SK-N-SH (cell line): ENCODE data around the gene CHMP1B. TPM values are rescaled to one million over a fixed set of nuclear protein-coding genes. Genes with fewer than 3 reads are reported as not detected.

Experiments
- CTCF ChIA-PET: fragments of 300-600, 350-600 bp; formaldehyde crosslinking; extraction: SDS; loops from one replicate; lab custom pipeline; 2021; lab: Yijun Ruan, JAX
- POLR2A ChIA-PET: fragments of 350-600 bp; sonication (Branson Sonifier 250); formaldehyde crosslinking; extraction: SDS; loops from one replicate; lab custom pipeline; 2020; ENCODE audit warnings: antibody characterized with exemption, inconsistent platforms; lab: Yijun Ruan, JAX
- DNase-seq: peaks from one replicate; pipeline ENCODE4 v3.0.0; 2012
- H2AFZ ChIP-seq: fragments of 200-600 bp; sonication (generic); 2 replicates; pipeline ENCODE4 v1.8.1; 2016; ENCODE audit warnings: antibody characterized with exemption, mild to moderate bottlenecking, low read depth
- H3F3A ChIP-seq: fragments of 200-600 bp; sonication (generic); replicated peaks from 2 replicates; pipeline ENCODE3; 2016; ENCODE audit warnings: antibody characterized with exemption, mild to moderate bottlenecking; ENCODE audit not compliant: insufficient read depth
- H3K27ac ChIP-seq, 2 experiments: fragments of 200-500 bp in 1 of 2; fragments of 200-600 bp in 1 of 2; sonication (Bioruptor generic) in 1 of 2; sonication (generic), shearing (Covaris generic) in 1 of 2; 2 replicates each; pipeline versions ENCODE4 v1.5.1 to v1.6.1; 2014 to 2016; ENCODE audit warnings: low read depth in 2 of 2, inconsistent platforms in 1 of 2, low read length in 1 of 2, mild to moderate bottlenecking in 1 of 2, mixed read lengths in 1 of 2
- H3K27me3 ChIP-seq: fragments of 200-600 bp; sonication (generic), shearing (Covaris generic); 2 replicates; pipeline ENCODE4 v1.6.1; 2016; ENCODE audit warnings: mixed run types; ENCODE audit not compliant: insufficient read depth
- H3K36me3 ChIP-seq, 2 experiments: fragments of 200-500 bp in 1 of 2; fragments of 200-600 bp in 1 of 2; sonication (Bioruptor generic) in 1 of 2; sonication (generic) in 1 of 2; replicated peaks in 1 of 2; 2 replicates each; pipeline versions ENCODE3 to v1.5.1; 2014 to 2016; ENCODE audit warnings: low read length in 1 of 2, mild to moderate bottlenecking in 1 of 2; ENCODE audit not compliant: insufficient read depth in 2 of 2, control insufficient read depth in 1 of 2
- H3K4me1 ChIP-seq, 2 experiments: fragments of 200-500 bp in 1 of 2; fragments of 200-600 bp in 1 of 2; sonication (Bioruptor generic) in 1 of 2; sonication (generic), shearing (Covaris generic) in 1 of 2; 2 replicates each; pipeline versions ENCODE4 v1.5.1 to v1.6.1; 2014 to 2016; ENCODE audit warnings: low read depth in 1 of 2, low read length in 1 of 2, mixed run types in 1 of 2; ENCODE audit not compliant: insufficient read depth in 2 of 2, control insufficient read depth in 1 of 2
- H3K4me2 ChIP-seq: fragments of 200-600 bp; sonication (generic), shearing (Covaris generic); 2 replicates; pipeline ENCODE4 v1.6.1; 2017; ENCODE audit warnings: mixed run types
- H3K4me3 ChIP-seq, 2 experiments: fragments of 200-500 bp in 1 of 2; fragments of 200-600 bp in 1 of 2; sonication (Bioruptor generic) in 1 of 2; sonication (generic), shearing (Covaris generic) in 1 of 2; 2 replicates each; pipeline versions ENCODE4 v1.5.1 to v1.8.1; 2014 to 2016; ENCODE audit warnings: low read depth in 2 of 2, inconsistent platforms in 1 of 2, low read length in 1 of 2, mild to moderate bottlenecking in 1 of 2, mixed read lengths in 1 of 2, moderate library complexity in 1 of 2
- H3K79me2 ChIP-seq: fragments of 200-600 bp; sonication (generic); 2 replicates; pipeline ENCODE4 v1.8.1; 2017; ENCODE audit warnings: mild to moderate bottlenecking; ENCODE audit not compliant: insufficient read depth
- H3K9ac ChIP-seq: fragments of 200-600 bp; sonication (generic); 2 replicates; pipeline ENCODE4 v1.6.1; 2017; ENCODE audit warnings: mixed run types
- H3K9me2 ChIP-seq: fragments of 200-600 bp; sonication (generic); 2 replicates; pipeline ENCODE4 v1.6.1; 2017; ENCODE audit warnings: mixed run types
- H3K9me3 ChIP-seq: fragments of 200-600 bp; sonication (generic); 2 replicates; pipeline ENCODE4 v1.6.1; 2017; ENCODE audit warnings: mixed run types, mild to moderate bottlenecking, moderate library complexity
- H4K20me1 ChIP-seq: fragments of 200-600 bp; sonication (generic); 2 replicates; pipeline ENCODE4 v1.6.1; 2017; ENCODE audit warnings: mild to moderate bottlenecking, mixed run types; ENCODE audit not compliant: insufficient read depth
- CHD2 ChIP-seq: fragments of 150-350 bp; IDR thresholded peaks from 2 replicates; pipeline ENCODE4 v1.6.1; 2018; ENCODE audit warnings: low read length; ENCODE audit not compliant: partially characterized antibody
- CTCF ChIP-seq: fragments of 200-600 bp; sonication (generic); IDR thresholded peaks from 2 replicates; pipeline ENCODE4 v1.6.1; 2017; ENCODE audit warnings: antibody characterized with exemption, mild to moderate bottlenecking, moderate library complexity
- EZH2phosphoT487 ChIP-seq: fragments of 200-600 bp; sonication (generic); IDR thresholded peaks from 2 replicates; pipeline ENCODE4 v1.6.1; 2017; ENCODE audit warnings: low read depth, mixed run types, mild to moderate bottlenecking, antibody characterized with exemption, moderate library complexity, borderline replicate concordance
- FOXJ3 ChIP-seq: sonication (generic); formaldehyde crosslinking; IDR thresholded peaks from 2 replicates; pipeline ENCODE4 v1.5.1; 2020; ENCODE audit warnings: mild to moderate bottlenecking, missing genetic modification reagents
- FOXM1 ChIP-seq: IDR thresholded peaks from 2 replicates; pipeline ENCODE4 v1.4.0; 2012; ENCODE audit warnings: low read depth, mild to moderate bottlenecking
- GATA2 ChIP-seq: sonication (generic); formaldehyde crosslinking; IDR thresholded peaks from 2 replicates; pipeline ENCODE4 v1.5.0; 2020; ENCODE audit warnings: mild to moderate bottlenecking, missing genetic modification reagents
- IRF3 ChIP-seq: fragments of 150-350 bp; IDR thresholded peaks from 2 replicates; pipeline ENCODE4 v1.6.1; 2016; ENCODE audit warnings: mild to moderate bottlenecking, low read depth, low read length
- JUND ChIP-seq: IDR thresholded peaks from 2 replicates; pipeline ENCODE4 v1.4.0; 2012
- MAX ChIP-seq: IDR thresholded peaks from 2 replicates; pipeline ENCODE4 v1.4.0; 2012; ENCODE audit warnings: low read depth
- PBX3 ChIP-seq: IDR thresholded peaks from 2 replicates; pipeline ENCODE4; 2012
- RAD21 ChIP-seq: IDR thresholded peaks from 2 replicates; pipeline ENCODE4 v1.6.1; 2012; ENCODE audit warnings: mild to moderate bottlenecking, low read length
- RCOR1 ChIP-seq: fragments of 150-350 bp; IDR thresholded peaks from 2 replicates; pipeline ENCODE4 v1.6.1; 2017; ENCODE audit warnings: antibody characterized with exemption, low read length
- RXRA ChIP-seq: IDR thresholded peaks from 2 replicates; pipeline ENCODE4 v1.4.0; 2012; ENCODE audit warnings: low read depth, mild to moderate bottlenecking, borderline replicate concordance
- SIN3A ChIP-seq: IDR thresholded peaks from 2 replicates; pipeline ENCODE4 v1.6.1; 2012; ENCODE audit warnings: low read depth, mild to moderate bottlenecking, low read length, moderate library complexity, borderline replicate concordance
- USF1 ChIP-seq: IDR thresholded peaks from 2 replicates; pipeline ENCODE4 v1.4.0; 2012; ENCODE audit warnings: low read depth, borderline replicate concordance
- USF2 ChIP-seq: fragments of 150-350 bp; IDR thresholded peaks from 2 replicates; pipeline ENCODE4 v1.6.1; 2017; ENCODE audit warnings: antibody characterized with exemption, low read length, low read depth, borderline replicate concordance
- YY1 ChIP-seq: IDR thresholded peaks from 2 replicates; pipeline ENCODE4 v1.4.0; 2012; ENCODE audit warnings: low read depth, mild to moderate bottlenecking
- WGBS: methylation state at CpG from one replicate; pipeline ENCODE4 v1.1.6; 2017; ENCODE audit warnings: low lambda C conversion rate; 5-methylcytosine and 5-hydroxymethylcytosine counted together
- polyA plus RNA-seq, 3 experiments: library from polyadenylated mRNA; depleted of rRNA; stranded (reverse); fragments of >200 nt; gene quantifications; 2 replicates each; pipeline ENCODE4 v1.2.3, GENCODE V29; 2012

The CHMP1B gene
- polyA plus RNA-seq, 1 of the 3 experiments (the other 2 are of a cell fraction) = 52.4 TPM

- Histone ChIP-seq H3K9me2 (no peaks in the 10 kb centered on the region), H2AFZ (peak overlapping the region; percentile 66), H3F3A (peaks cover 9% of the 10 kb centered on the region)
Observed at GRCh38 chr18:11850821-11851145, 430 bp upstream of the CHMP1B start.

GRCh38 chr18:11851806-11852337 is 659 bp downstream of the CHMP1B start:
- no peaks in the 10 kb centered on the region for H3K9me2 ChIP-seq
- H3K4me1 ChIP-seq = peaks cover 4 to 17% of the 10 kb centered on the region in 2 experiments; a peak in 3 of 4 replicates
- DNase-seq = peak; percentile 50
- H3F3A ChIP-seq = peaks cover 15% of the 10 kb centered on the region
- H3K9ac ChIP-seq = peak overlapping the region; percentile 97
- H3K4me2 ChIP-seq = peak overlapping the region; percentile 87
- ChIA-PET POLR2A (no interaction called here), CTCF (no interaction called here)
- peaks cover 12% of the 10 kb centered on the region; the same call in 1 of the 2 replicates for H4K20me1 ChIP-seq
- H3K4me3 ChIP-seq = peak overlapping the region; percentile 95 to 100
- TF ChIP-seq GATA2 (no peak), RAD21 (no peak), JUND (no peak), EZH2phosphoT487 (no peak), USF2 (no peak), USF1 (no peak), RXRA (no peak), FOXJ3 (no peak), CTCF (no peak), PBX3 (no peak)
- peaks cover 34% of the 10 kb centered on the region for H3K79me2 ChIP-seq
- no peaks in the 10 kb centered on the region; the same call in 1 of the 2 replicates for H3K27me3 ChIP-seq
- no peaks in the 10 kb centered on the region for H3K9me3 ChIP-seq
- peaks cover 0 to 21% of the 10 kb centered on the region in 2 experiments for H3K36me3 ChIP-seq
- peak overlapping the region; percentile 71 to 90 for H3K27ac ChIP-seq
- 2% methylated on average over 13 of the region's 23 CpGs for WGBS
- H2AFZ ChIP-seq = peak overlapping the region; percentile 85; the same call in 1 of the 2 replicates

More at GRCh38 chr18:11850821-11851145, 430 bp upstream of the CHMP1B start:
- H3K27me3 ChIP-seq = no peaks in the 10 kb centered on the region; the same call in 1 of the 2 replicates
- TF ChIP-seq RCOR1 (no peak), FOXM1 (no peak), MAX (no peak), RXRA (no peak), RAD21 (no peak), YY1 (no peak), CHD2 (no peak), IRF3 (no peak), SIN3A (no peak)
- TF ChIP-seq, all 33 proteins: peak for 0
- Histone ChIP-seq H3K27ac (peak overlapping the region; percentile 44 to 90), H3K9me3 (no peaks in the 10 kb centered on the region), H3K4me1 (peaks cover 0 to 17% of the 10 kb centered on the region in 2 experiments; a peak in 2 of 4 replicates), H3K4me2 (peak overlapping the region; percentile 87), H3K79me2 (peaks cover 34% of the 10 kb centered on the region), H3K4me3 (peak overlapping the region; percentile 95 to 100), H4K20me1 (peaks cover 12% of the 10 kb centered on the region; the same call in 1 of the 2 replicates), H3K36me3 (peaks cover 0 to 21% of the 10 kb centered on the region in 2 experiments), H3K9ac (peak overlapping the region; percentile 97; the same call in 1 of the 2 replicates)
- ChIA-PET CTCF (interaction anchor here (1.2 kb wide), 1 partner anchor 87 kb away, joined by 3 read pairs; no protein-coding TSS in a partner anchor), POLR2A (no interaction called here)
- peak; percentile 38 for DNase-seq
- under 1% methylated on average over 10 of the region's 10 CpGs for WGBS
